Stimulated activated CD4-positive, alpha-beta T cell treated with anti-CD3 and anti-CD28 coated beads, Interleukin-12 subunit alpha, Interleukin-12 subunit beta, amount 100 ng/mL, for 4 hours (primary cell): ENCODE data around the gene RNF13.
"Not testable (repeated sequence)": the region's sequence is repeated elsewhere in the genome, so short reads cannot be mapped to it uniquely, and the experiment has no call there.

ENCODE experiments used
- DNase-seq: peaks from one replicate; pipeline ENCODE4 v3.0.0-alpha.2; 2020

The RNF13 gene

GRCh38 chr3:149801639-149802038 is 11.4 kb upstream of the RNF13 start:
- no peak for DNase-seq

GRCh38 chr3:149806171-149806778 is 6.7 kb upstream of the RNF13 start:
- no peak for DNase-seq

DNA sequence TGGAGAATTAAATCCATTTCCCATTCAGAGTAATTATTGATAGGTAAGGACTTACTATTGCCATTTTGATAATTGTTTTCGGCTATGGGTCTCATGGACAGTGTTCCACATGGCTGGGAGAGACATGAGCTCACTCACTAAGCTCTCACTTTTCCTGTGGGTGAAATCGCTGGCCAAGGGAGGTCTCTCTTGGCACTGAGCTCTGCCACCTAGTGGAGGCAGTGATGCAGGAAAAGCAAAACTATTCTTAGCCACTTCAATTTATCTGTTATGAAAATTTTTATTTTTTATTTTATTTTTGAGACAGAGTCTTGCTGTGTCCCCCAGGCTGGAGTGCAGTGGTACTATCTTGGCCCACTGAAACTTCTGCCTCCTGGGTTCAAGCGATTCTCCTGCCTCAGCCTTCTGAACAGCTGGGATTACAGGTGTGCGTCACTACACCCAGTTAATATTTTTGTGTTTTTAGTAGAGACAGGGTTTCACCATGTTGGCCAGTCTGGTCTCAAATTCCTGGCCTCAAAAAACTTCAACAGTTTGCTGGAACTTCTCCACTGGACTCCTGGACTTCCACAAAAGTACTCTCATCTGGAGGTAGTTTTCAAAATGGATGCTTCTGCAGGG is 4.7 kb upstream of the RNF13 start:
- DNase-seq: peak; percentile 47

- no peak for DNase-seq
Observed at GRCh38 chr3:149809699-149810098, 3.3 kb upstream of the RNF13 start.

GRCh38 chr3:149810846-149811245 is 2.2 kb upstream of the RNF13 start:
- DNase-seq: no peak

DNA sequence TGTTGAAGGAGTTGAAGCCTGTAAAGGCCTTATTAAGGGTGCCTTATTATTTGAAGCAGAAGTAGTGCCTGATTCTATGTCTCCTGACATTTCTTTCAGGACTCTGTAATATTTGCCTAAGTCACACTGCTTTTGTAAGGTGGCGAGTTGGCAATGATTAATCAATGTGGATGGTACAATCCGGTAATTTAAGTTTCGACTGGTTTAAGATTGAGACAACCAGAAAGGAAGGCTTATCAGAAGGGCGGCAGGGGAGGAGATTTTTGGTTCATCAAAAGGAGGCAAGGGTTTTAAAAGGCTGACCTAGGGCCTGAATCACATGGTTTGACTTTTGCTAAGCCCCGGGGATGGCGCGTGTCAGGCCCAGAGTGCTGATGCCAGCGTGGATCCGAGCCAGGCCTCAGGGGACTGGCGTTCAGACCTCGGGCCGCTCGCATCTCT is 830 bp upstream of the RNF13 start:
- no peak for DNase-seq

DNA sequence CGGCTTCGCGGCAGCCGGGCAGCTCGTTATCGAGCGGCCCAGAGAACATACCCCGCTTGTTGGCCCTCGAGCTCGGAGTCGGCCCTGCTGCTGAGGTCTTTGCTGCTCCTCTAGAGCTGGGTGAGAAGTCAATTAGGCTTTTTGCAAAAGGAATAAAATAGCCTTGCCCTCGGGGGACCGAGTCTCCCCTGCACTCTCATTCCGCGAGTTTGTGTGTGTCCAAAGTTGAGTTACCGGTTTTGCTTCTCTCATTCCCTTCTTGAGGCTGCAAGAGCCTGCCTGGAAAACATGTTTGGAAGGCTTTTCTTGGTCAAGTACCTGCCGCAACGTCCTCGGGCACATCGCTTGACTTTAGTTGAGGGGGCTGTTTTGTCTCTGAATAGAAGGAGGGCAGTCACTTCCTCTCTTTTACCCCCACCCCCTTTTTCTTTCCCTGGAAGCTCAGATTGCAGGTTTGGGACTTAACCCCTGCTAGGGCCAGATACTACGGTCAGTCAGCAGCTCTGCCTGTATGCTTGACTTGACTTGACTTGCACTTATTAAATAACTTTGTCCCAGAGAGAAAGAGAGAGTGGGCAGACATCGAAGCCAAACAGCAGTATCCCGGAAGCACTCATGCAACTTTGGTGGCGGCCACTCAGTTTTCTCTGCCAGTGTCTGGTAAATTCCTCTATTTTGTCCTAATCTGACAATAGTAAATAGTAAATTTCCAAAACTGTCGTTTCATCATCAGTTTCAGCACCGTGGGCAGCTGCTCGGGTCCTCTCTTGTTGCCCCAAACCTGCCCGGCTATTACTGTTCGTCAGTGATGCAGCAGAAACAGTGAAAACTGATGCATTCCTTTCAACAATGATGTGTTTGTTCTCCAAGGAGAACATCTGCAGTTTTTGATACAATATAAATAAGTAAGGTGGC is 609 bp downstream of the RNF13 start:
- DNase-seq: no peak

- no peak for DNase-seq
Observed at GRCh38 chr3:149815321-149815720, 2.3 kb downstream of the RNF13 start.

GRCh38 chr3:149815728-149816127 is 2.7 kb downstream of the RNF13 start:
- DNase-seq: no peak

DNA sequence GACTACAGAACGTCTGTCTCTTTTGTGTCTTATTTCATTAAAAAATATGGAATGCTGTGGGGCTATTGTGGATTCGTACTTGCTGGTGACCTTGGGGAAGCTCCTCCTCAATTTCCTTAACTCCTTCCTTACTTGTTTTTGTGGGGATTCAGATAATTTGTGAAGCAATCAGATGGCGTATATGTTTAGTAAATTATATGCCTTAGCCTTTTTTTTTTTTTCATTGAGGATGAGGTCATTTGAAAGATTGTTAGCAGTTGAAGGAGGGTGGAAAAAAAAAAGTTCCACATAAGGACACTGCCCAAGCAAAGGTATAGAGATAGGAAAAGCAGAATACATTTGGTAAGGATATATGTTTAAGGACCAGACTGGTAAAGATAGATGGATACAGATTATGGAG is 3.3 kb downstream of the RNF13 start:
- DNase-seq: no peak

- no peak for DNase-seq
Observed at GRCh38 chr3:149816986-149817385, 4.0 kb downstream of the RNF13 start.

- no peak for DNase-seq
Observed at GRCh38 chr3:149819432-149819831, 6.4 kb downstream of the RNF13 start.

DNA sequence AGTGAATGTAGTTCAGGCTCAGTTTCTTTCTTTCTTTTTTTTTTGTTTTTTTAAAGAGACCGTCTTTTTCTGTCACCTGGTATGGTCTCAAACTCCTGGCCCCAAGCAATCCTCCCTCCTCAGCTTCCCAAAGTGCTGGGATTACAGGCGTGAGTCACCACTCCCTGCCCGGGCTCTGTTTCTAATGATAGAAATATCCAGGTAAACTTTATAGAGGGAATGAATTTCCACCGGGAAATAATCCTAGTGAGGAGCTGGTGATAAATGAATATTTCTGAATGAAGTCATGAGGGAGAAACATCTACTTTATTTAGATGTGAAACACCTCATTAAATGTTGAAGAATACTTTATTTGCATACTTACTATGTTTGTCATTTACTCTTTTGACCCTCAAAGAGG is 7.2 kb downstream of the RNF13 start:
- no peak for DNase-seq

GRCh38 chr3:149826636-149827035 is 13.6 kb downstream of the RNF13 start:
- DNase-seq: no peak

GRCh38 chr3:149828390-149828789 is 15.4 kb downstream of the RNF13 start:
- no peak for DNase-seq

DNA sequence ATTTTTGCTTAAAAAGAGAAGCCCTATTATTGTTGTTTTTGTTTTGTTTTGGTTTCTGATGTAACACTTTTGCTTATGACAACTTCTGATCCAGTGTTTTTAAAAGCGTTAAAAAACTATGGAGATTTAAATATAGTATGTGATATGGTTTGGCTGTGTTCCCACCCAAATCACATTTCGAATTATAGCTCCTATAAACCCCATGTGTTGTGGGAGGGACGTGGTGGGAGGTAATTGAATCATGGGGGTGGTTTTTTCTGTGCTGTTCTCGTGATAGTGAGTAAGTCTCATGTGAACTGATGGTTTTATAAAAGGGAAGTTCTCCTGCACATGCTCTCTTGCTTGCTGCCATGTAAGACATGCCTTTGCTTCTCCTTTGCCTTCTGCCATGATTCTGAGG is 16.6 kb downstream of the RNF13 start:
- DNase-seq: not testable (repeated sequence)

GRCh38 chr3:149830902-149831301 is 17.9 kb downstream of the RNF13 start:
- DNase-seq: no peak

DNA sequence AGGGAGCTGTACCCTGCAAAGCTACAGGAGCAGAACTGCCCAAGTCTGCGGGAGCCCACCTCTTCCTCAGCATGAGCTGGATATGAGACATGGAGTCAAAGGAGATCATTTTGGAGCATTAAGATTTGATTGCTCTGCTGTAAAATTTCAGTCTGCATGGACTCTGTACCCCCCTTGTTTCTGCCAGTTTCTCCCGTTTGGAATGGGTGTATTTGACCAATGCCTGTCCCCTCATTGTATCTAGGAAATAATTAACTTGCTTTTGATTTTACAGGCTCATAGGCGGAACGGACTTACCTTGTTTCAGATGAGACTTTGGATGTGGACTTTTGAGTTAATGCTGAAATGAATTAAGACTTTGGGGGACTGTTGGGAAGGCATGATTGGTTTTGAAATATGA is 18.3 kb downstream of the RNF13 start:
- no peak for DNase-seq

GRCh38 chr3:149832086-149832485 is 19.1 kb downstream of the RNF13 start:
- DNase-seq: no peak

GRCh38 chr3:149833241-149833640 is 20.2 kb downstream of the RNF13 start:
- no peak for DNase-seq

- not testable (repeated sequence) for DNase-seq
Observed at GRCh38 chr3:149838491-149838890, 25.5 kb downstream of the RNF13 start.

DNA sequence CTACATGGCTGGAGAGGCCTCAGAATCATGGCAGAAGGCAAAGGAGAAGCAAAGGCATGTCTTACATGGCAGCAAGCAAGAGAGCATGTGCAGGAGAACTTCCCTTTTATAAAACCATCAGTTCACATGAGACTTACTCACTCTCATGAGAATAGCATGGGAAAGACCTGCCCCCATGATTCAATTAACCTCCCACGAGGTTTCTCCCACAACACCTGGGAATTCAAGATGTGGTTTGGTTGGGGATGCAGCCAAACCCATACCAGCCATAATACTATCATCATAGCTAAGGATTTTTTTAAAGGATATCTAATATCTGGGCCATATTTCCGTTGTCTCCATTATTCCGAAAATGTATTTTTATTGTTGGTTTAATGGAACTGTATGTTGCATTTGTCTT is 26.5 kb downstream of the RNF13 start:
- not testable (repeated sequence) for DNase-seq

GRCh38 chr3:149839896-149840295 is 26.9 kb downstream of the RNF13 start:
- no peak for DNase-seq

DNA sequence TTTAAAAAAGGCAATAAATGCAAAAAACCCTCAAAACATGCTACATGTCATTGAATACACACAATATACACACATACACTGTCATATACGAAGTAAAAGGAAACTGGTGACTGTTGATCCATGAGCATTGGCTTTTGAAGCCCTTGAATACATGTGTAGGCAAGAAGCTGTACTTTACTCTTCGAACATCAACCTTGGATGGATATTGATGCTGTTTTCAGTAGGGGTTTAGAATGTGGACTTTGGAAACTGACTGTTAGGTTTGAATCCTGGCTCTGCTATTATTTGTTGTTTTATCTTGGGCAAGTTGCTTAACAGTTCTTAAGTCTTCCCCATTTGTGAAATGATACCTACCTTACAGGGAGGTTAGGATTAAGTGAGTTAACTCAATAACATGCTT is 30.5 kb downstream of the RNF13 start:
- no peak for DNase-seq
